ENCODE data around the gene EFNA1.
"Not testable (repeated sequence)": the region's sequence is repeated elsewhere in the genome, so short reads cannot be mapped to it uniquely, and the experiment has no call there.

GRCh38 chr1:155162631-155163030, 35.0 kb downstream of the EFNA1 start:
- not testable (repeated sequence) for TF ChIP-seq POLR2AphosphoS5 (IDR thresholded peaks at IDR 0.05; ENCODE audit: low read depth, low read length); CTCF (IDR thresholded peaks at IDR 0.05 in 2 of 3, conservative IDR thresholded peaks at IDR 0.05 in 1 of 3; ENCODE audit: borderline replicate concordance in 1 of 3, insufficient read depth in 1 of 3, low read depth in 2 of 3, low read length in 2 of 3); EZH2 (IDR thresholded peaks at IDR 0.05); ZBTB33 (IDR thresholded peaks at IDR 0.05; ENCODE audit: extremely low read depth, insufficient replicate concordance, low read length); POLR2A (IDR thresholded peaks at IDR 0.05; ENCODE audit: borderline replicate concordance, extremely low read depth, insufficient read depth, insufficient read length); CEBPB (IDR thresholded peaks at IDR 0.05; ENCODE audit: low read depth); EZH2phosphoT487 (IDR thresholded peaks at IDR 0.05; ENCODE audit: borderline replicate concordance); SRF (IDR thresholded peaks at IDR 0.05; ENCODE audit: low read depth); EGR1 (IDR thresholded peaks at IDR 0.05; ENCODE audit: low read depth)

Data from HCT116 (cell line).